CD4-positive, CD25-positive, alpha-beta regulatory T cell (primary cell): Measurements from ENCODE around the gene C19orf38. TPM values are rescaled to one million over a fixed set of nuclear protein-coding genes. Genes with fewer than 3 reads are reported as not detected.

Experiments used
- ATAC-seq, 2 donors: fragments of 150-1000 bp; cut with Tn5 transposase; one replicate each; pipeline ENCODE4 v1.10.0; 2021; ENCODE audit warnings: low read depth in 2 of 2, moderate number of reproducible peaks in 2 of 2, moderate library complexity in 1 of 2
- DNase-seq, 3 donors: peaks; one replicate each; pipeline versions ENCODE4 v3.0.0 to v3.0.0-alpha.2; 2012 to 2022; ENCODE audit warnings: mixed read lengths in 1 of 3
- H3K27ac ChIP-seq: one replicate; pipeline ENCODE4 v1.7.0; 2013; ENCODE audit warnings: mild to moderate bottlenecking, low read length; ENCODE audit not compliant: insufficient read depth, poor library complexity, severe bottlenecking
- H3K27me3 ChIP-seq: one replicate; pipeline ENCODE4 v1.7.0; 2013; ENCODE audit warnings: low read length; ENCODE audit not compliant: control insufficient read depth, insufficient read depth
- H3K36me3 ChIP-seq: one replicate; pipeline ENCODE4 v1.7.0; 2013; ENCODE audit warnings: mild to moderate bottlenecking, low read length, moderate library complexity; ENCODE audit not compliant: control insufficient read depth, insufficient read depth
- H3K4me1 ChIP-seq: 2 replicates; pipeline ENCODE4 v1.7.0; 2013; ENCODE audit warnings: mild to moderate bottlenecking, low read length; ENCODE audit not compliant: insufficient read depth, control insufficient read depth, poor library complexity, severe bottlenecking
- H3K4me3 ChIP-seq: one replicate; pipeline ENCODE4 v1.7.0; 2013; ENCODE audit warnings: low read depth, mild to moderate bottlenecking, low read length, moderate library complexity
- H3K9me3 ChIP-seq, 2 experiments: 1 replicate in 1 of 2; 2 replicates in 1 of 2; pipeline ENCODE4 v1.7.0; 2013; ENCODE audit warnings: low read length in 2 of 2, mild to moderate bottlenecking in 1 of 2, moderate library complexity in 1 of 2; ENCODE audit not compliant: control insufficient read depth in 2 of 2
- H3K27ac Mint-ChIP-seq, 3 donors: one replicate each; pipeline ENCODE4 v1.8.0; 2020 to 2022; ENCODE audit warnings: mild to moderate bottlenecking in 3 of 3, mixed read lengths in 3 of 3, moderate library complexity in 2 of 3
- H3K27me3 Mint-ChIP-seq: one replicate; pipeline ENCODE4 v1.8.0; 2022; ENCODE audit warnings: mild to moderate bottlenecking, mixed read lengths
- H3K36me3 Mint-ChIP-seq: one replicate; pipeline ENCODE4 v1.8.0; 2020; ENCODE audit warnings: mixed read lengths
- H3K4me1 Mint-ChIP-seq, 4 donors: one replicate each; pipeline ENCODE4 v1.8.0; 2020 to 2022; ENCODE audit warnings: mixed read lengths in 4 of 4, mild to moderate bottlenecking in 1 of 4
- H3K4me3 Mint-ChIP-seq, 4 donors: one replicate each; pipeline ENCODE4 v1.8.0; 2020 to 2022; ENCODE audit warnings: mild to moderate bottlenecking in 4 of 4, mixed read lengths in 4 of 4, moderate library complexity in 3 of 4
- H3K9me3 Mint-ChIP-seq, 7 donors: one replicate each; pipeline ENCODE4 v1.8.0; 2020 to 2022; ENCODE audit warnings: mixed read lengths in 7 of 7, mild to moderate bottlenecking in 3 of 7, moderate library complexity in 2 of 7
- polyA plus RNA-seq, 4 donors: library from polyadenylated mRNA; unstranded; fragments of 300-500 nt; fragmentation: Illumina TruSeq; gene quantifications; one replicate each; pipeline ENCODE4 v1.2.3, GENCODE V29; 2021
- total RNA-seq: library from RNA; stranded (reverse); gene quantifications from one replicate; pipeline ENCODE4 v1.2.3, GENCODE V29; 2022

Gene C19orf38
- total and polyA plus RNA-seq, 5 donors from 2014 or later: 0.40 to 1.1 (median 0.58) TPM; not detected in 1

DNA sequence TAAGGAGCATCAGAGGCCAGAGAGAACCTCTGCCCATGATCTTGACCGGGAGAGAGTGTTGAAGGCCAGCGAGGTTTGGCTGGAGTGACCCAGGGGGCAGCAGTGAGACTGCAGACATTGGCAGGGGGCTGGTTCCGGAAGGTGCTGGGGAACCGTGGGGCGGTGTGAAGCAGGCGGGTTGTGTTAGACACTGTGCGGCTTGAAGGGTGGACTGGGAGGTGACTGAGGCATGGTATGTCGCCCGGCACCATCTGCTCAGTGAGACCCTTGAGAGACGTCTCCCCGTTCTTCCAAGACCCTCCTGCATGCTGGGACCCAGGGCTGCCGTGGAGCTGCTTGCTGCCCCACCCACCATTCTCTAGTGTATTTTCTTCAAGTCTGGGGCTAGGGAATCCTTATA lies 47.7 kb downstream of the C19orf38 start:
- Mint-ChIP-seq H3K9me3 (no peaks in the 10 kb centered on the region), H3K27me3 (no peaks in the 10 kb centered on the region), H3K36me3 (no peaks in the 10 kb centered on the region), H3K27ac (peak overlapping the region in 1 of 3 donors; percentile 36), H3K4me3 (no peak overlapping the region), H3K4me1 (peaks cover 0 to 21% (median 10%) of the 10 kb centered on the region in 4 donors)
- H3K27me3 ChIP-seq: no peaks in the 10 kb centered on the region
- no peak overlapping the region for H3K27ac ChIP-seq
- no peaks in the 10 kb centered on the region for H3K4me1 ChIP-seq
- no peak overlapping the region for H3K4me3 ChIP-seq
- no peaks in the 10 kb centered on the region for H3K9me3 ChIP-seq
- H3K36me3 ChIP-seq: no peaks in the 10 kb centered on the region
- no peak for DNase-seq
- ATAC-seq: no peak

DNA sequence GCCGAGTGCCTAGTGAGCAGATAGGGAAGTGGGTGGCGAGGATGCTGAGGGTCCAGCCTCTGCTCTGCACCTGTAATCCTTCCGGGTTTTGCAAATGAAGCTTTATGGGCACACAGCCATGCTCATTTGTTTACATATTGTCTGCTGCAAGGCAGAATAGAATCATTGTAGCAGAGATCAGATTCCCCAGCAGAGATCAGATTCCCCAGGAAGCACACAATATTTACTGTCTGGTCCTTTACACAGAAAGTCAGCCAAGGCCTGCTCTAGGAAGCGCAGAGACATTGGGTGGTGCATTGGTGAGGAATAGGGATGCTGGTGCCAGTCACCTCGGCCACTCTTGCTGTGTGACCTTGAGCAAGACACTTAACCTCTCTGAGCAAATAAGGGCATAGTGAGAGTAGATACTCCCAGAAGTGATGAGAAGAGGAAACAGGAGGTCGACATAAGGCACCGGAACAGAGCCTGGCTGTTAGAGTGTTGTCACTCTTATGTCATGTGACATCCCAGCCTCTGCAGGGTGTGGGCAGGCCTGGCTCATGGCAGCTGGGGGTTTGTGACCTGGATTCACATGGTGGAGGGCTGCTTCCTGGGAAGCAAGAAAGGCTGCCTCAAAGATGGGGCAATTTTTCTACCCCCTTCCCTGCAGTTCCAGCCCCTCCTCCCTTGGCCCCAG lies 48.8 kb downstream of the C19orf38 start:
- peaks cover 0 to 17% (median 10%) of the 10 kb centered on the region in 4 donors for H3K4me1 Mint-ChIP-seq
- no peaks in the 10 kb centered on the region for H3K27me3 ChIP-seq
- H3K36me3 Mint-ChIP-seq: no peaks in the 10 kb centered on the region
- H3K9me3 ChIP-seq: no peaks in the 10 kb centered on the region
- no peaks in the 10 kb centered on the region for H3K36me3 ChIP-seq
- DNase-seq (peak in 1 of 3 donors; percentile 70), ATAC-seq (peak; percentile 45 to 68)
- peak overlapping the region in 2 of 3 donors; percentile 30 to 86 for H3K27ac Mint-ChIP-seq
- no peak overlapping the region for H3K27ac ChIP-seq
- H3K9me3 Mint-ChIP-seq: no peaks in the 10 kb centered on the region
- H3K27me3 Mint-ChIP-seq: no peaks in the 10 kb centered on the region
- H3K4me3 ChIP-seq: no peak overlapping the region
- no peaks in the 10 kb centered on the region for H3K4me1 ChIP-seq
- H3K4me3 Mint-ChIP-seq: no peak overlapping the region

DNA sequence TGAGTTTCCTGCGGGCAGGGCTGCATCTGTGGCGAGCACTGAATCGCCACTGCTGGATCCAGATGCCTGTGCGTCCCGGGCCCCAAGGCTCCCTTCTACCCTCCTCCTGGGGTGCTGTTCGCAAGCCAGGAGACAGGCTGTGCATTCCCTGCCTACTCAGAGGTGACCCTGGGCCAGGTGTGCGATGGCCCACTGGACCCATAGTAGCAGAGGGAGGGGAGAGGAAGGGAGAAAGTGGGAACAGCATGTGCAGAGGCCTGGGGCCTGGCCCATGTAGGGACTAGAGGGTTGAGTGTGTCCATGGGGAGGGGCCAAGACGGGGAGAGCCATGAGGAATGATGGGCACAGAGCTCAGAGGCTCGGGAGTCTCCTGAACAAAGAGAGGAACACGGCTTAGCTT lies 50.4 kb downstream of the C19orf38 start:
- no peaks in the 10 kb centered on the region for H3K36me3 Mint-ChIP-seq
- H3K4me3 Mint-ChIP-seq: no peak overlapping the region
- no peaks in the 10 kb centered on the region for H3K27me3 ChIP-seq

DNA sequence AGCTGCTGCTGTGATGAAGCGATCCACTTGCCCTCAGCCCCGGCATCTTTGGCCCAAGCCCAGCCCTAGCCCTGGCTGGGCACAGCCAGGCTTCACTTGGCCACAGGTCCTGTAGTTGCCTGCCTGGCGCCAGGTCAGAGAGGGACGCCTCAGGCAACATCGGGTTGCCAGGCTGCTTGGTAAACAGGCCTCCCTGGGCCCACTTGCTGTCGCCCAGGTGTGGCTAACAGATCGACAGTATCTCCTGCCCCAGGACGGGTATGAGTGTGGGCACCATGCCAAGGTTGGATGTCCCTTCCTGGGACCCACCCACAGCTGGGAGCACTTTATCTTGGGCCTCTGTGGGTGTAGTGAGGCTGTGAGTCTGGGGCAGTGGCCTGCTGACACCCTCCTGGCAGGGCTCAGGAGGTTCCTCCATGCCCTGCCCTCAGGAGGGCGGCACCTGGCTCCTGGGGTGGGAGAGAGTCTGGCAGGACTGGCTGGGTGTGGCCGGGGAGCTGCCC lies 51.0 kb downstream of the C19orf38 start:
- no peaks in the 10 kb centered on the region for H3K27me3 ChIP-seq
- H3K27ac ChIP-seq: no peak overlapping the region
- ATAC-seq: no peak
- Mint-ChIP-seq H3K9me3 (peaks cover 0 to 6% (median 0%) of the 10 kb centered on the region in 7 donors), H3K4me3 (no peak overlapping the region), H3K27ac (peak overlapping the region in 1 of 3 donors; percentile 51), H3K36me3 (peaks cover 3% of the 10 kb centered on the region), H3K4me1 (peaks cover 0 to 19% (median 9%) of the 10 kb centered on the region in 4 donors), H3K27me3 (no peaks in the 10 kb centered on the region)
- no peaks in the 10 kb centered on the region for H3K9me3 ChIP-seq
- no peak for DNase-seq
- no peaks in the 10 kb centered on the region for H3K36me3 ChIP-seq
- H3K4me1 ChIP-seq: no peaks in the 10 kb centered on the region
- no peak overlapping the region for H3K4me3 ChIP-seq

More for the DNA sequence above, 50.4 kb downstream of the C19orf38 start:
- H3K36me3 ChIP-seq: no peaks in the 10 kb centered on the region
- H3K27me3 Mint-ChIP-seq: no peaks in the 10 kb centered on the region
- H3K4me3 ChIP-seq: no peak overlapping the region
- H3K9me3 Mint-ChIP-seq: peaks cover 0 to 6% (median 0%) of the 10 kb centered on the region in 7 donors
- peaks cover 0 to 17% (median 10%) of the 10 kb centered on the region in 4 donors for H3K4me1 Mint-ChIP-seq
- ATAC-seq: no peak
- H3K27ac Mint-ChIP-seq: peak overlapping the region in 1 of 3 donors; percentile 15
- no peak for DNase-seq
- H3K27ac ChIP-seq: no peak overlapping the region
- H3K4me1 ChIP-seq: no peaks in the 10 kb centered on the region
- H3K9me3 ChIP-seq: no peaks in the 10 kb centered on the region

DNA sequence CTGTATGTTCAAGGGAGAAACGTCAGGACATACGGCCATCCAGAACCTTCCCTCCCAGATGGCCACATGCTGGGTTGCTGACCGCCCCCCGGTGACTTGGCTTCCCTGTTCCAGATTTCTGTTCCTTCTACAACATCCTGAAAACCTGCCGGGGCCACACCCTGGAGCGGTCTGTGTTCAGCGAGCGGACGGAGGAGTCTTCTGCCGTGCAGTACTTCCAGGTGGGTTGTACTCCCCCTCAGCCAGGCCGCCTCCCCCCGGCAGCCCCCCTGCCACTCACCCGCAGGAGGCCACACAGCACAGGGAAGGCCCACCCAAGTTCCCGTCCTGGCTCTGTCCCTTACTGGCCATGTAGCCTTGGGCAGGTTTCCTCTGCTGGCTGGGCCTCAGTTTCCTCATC lies 59.7 kb downstream of the C19orf38 start:
- no peaks in the 10 kb centered on the region for H3K9me3 ChIP-seq
- DNase-seq: no peak

DNA sequence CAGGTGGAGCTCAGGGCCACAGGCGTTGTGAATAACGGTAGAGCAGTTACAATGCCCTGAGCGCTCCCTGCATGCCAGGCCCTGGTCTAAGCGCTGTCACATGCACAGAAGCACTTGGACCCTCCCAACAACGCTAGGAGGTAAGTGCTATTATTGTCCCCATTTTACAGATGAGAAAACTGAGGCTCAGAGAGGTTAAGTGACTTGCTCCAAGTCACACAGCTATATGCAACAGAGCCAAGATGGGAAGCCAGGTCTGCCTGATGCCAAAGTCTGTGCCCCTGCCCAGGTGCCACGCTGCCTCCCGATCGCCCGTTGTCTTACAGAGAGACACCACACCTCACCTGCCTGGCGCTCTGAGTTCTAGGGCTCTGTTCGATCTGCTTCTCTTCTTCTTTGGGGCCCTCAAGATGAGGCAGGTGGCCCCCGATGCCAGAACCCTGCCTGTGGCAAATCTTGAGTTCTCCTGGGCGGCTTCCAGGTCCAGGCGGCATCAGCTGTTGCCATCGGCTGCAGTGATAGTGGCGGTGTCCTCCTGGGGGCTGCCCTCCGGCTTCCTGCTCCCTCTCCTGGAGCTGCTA lies 60.3 kb downstream of the C19orf38 start:
- ATAC-seq (no peak), DNase-seq (no peak)
- no peaks in the 10 kb centered on the region for H3K27me3 Mint-ChIP-seq
- H3K4me3 Mint-ChIP-seq: no peak overlapping the region
- Histone ChIP-seq H3K27ac (no peak overlapping the region), H3K9me3 (no peaks in the 10 kb centered on the region), H3K27me3 (no peaks in the 10 kb centered on the region), H3K36me3 (peaks cover 25% of the 10 kb centered on the region), H3K4me3 (no peak overlapping the region), H3K4me1 (no peaks in the 10 kb centered on the region)
- H3K9me3 Mint-ChIP-seq: no peaks in the 10 kb centered on the region
- H3K4me1 Mint-ChIP-seq: peaks cover 0 to 2% (median 0%) of the 10 kb centered on the region in 4 donors
- peak overlapping the region in 1 of 3 donors; percentile 56 for H3K27ac Mint-ChIP-seq
- peaks cover 14% of the 10 kb centered on the region for H3K36me3 Mint-ChIP-seq

More for the DNA sequence above, 59.7 kb downstream of the C19orf38 start:
- Mint-ChIP-seq H3K27me3 (no peaks in the 10 kb centered on the region), H3K36me3 (peaks cover 14% of the 10 kb centered on the region), H3K4me1 (peaks cover 0 to 2% (median 0%) of the 10 kb centered on the region in 4 donors), H3K27ac (no peak overlapping the region), H3K9me3 (peaks cover 0 to 4% (median 0%) of the 10 kb centered on the region in 7 donors), H3K4me3 (no peak overlapping the region)
- H3K27me3 ChIP-seq: no peaks in the 10 kb centered on the region
- no peak for ATAC-seq
- no peaks in the 10 kb centered on the region for H3K4me1 ChIP-seq
- H3K4me3 ChIP-seq: no peak overlapping the region
- H3K36me3 ChIP-seq: peaks cover 24% of the 10 kb centered on the region
- H3K27ac ChIP-seq: no peak overlapping the region

DNA sequence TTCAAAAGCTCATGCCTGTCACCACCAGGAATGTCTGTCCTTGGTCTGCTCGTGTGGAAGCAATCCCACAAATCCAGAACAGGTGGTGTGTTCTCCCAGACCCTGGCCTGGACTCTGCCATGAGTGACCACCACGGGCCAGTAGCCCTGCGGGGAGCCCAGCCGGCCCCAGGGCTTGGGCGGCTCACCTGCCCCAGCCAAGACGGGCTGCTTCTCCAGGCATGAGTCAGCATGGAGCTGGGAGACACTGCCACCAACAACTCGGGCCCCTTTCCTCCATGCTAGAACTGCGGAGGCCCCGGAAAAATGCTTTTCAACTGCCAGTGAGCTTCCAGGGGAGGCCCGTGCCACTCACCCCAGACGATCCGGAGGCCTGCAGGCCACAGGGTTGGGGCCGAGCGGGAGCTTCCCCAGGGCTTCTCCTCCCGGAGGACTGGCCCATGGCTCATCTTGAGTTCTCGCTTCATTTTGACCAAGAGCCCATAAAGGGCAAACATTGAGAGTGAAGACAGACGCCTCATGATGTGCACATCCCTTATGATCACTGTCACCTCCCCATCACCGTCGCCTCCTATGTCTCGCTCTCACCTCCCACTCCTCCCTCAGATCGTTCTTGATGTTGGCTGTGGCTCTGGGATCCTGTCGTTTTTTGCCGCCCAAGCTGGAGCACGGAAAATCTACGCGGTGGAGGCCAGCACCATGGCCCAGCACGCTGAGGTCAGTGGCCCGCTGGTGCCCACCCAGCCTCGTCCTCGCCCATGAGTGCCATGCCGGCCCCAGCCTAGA lies 63.6 kb downstream of the C19orf38 start:
- H3K9me3 ChIP-seq: no peaks in the 10 kb centered on the region
- H3K27ac ChIP-seq: no peak overlapping the region
- no peaks in the 10 kb centered on the region for H3K4me1 ChIP-seq
- peaks cover 10% of the 10 kb centered on the region for H3K36me3 Mint-ChIP-seq
- no peaks in the 10 kb centered on the region for H3K4me1 Mint-ChIP-seq
- no peak for ATAC-seq
- no peaks in the 10 kb centered on the region for H3K27me3 ChIP-seq
- no peak for DNase-seq
- peaks cover 25% of the 10 kb centered on the region for H3K36me3 ChIP-seq
- H3K4me3 Mint-ChIP-seq: no peak overlapping the region
- H3K27me3 Mint-ChIP-seq: no peaks in the 10 kb centered on the region
- H3K9me3 Mint-ChIP-seq: no peaks in the 10 kb centered on the region
- H3K27ac Mint-ChIP-seq: no peak overlapping the region
- no peak overlapping the region for H3K4me3 ChIP-seq
